Dendritic cell treated with granulocyte-macrophage colony-stimulating factor and Interleukin-4, amounts not matched to agents 40 ng/mL and 50 ng/mL, for 4 days (primary cell): ENCODE results near the gene TMEM163.

Experiments
- H3K27ac Mint-ChIP-seq: one replicate; pipeline ENCODE4 v1.8.0; 2022; ENCODE audit warnings: mild to moderate bottlenecking, mixed read lengths
- H3K27me3 Mint-ChIP-seq: one replicate; pipeline ENCODE4 v1.8.0; 2022; ENCODE audit warnings: mild to moderate bottlenecking, mixed read lengths
- H3K36me3 Mint-ChIP-seq: one replicate; pipeline ENCODE4 v1.8.0; 2022; ENCODE audit warnings: low read depth, mixed read lengths
- H3K4me1 Mint-ChIP-seq: one replicate; pipeline ENCODE4 v1.8.0; 2022; ENCODE audit warnings: low read depth, mixed read lengths
- H3K4me3 Mint-ChIP-seq: one replicate; pipeline ENCODE4 v1.8.0; 2022; ENCODE audit warnings: mild to moderate bottlenecking, moderate library complexity, mixed read lengths
- H3K9me3 Mint-ChIP-seq: one replicate; pipeline ENCODE4 v1.8.0; 2022; ENCODE audit warnings: mixed read lengths
- intact Hi-C: fragments of 100-400 bp; cut with micrococcal nuclease; formaldehyde crosslinking; loops from one replicate; pipeline ENCODE4 v1.15.0; 2022

TMEM163 gene

GRCh38 chr2:134674687-134675086 lies 44.1 kb downstream of the TMEM163 start:
- H3K27me3 Mint-ChIP-seq: peaks cover 7% of the 10 kb centered on the region
- intact Hi-C loops: no loop called here
- H3K4me3 Mint-ChIP-seq: no peak overlapping the region
- H3K27ac Mint-ChIP-seq: no peak overlapping the region
- no peaks in the 10 kb centered on the region for H3K36me3 Mint-ChIP-seq
- peaks cover 8% of the 10 kb centered on the region for H3K4me1 Mint-ChIP-seq
- no peaks in the 10 kb centered on the region for H3K9me3 Mint-ChIP-seq

GRCh38 chr2:134671513-134671912 lies 47.3 kb downstream of the TMEM163 start:
- H3K4me1 Mint-ChIP-seq: peaks cover 5% of the 10 kb centered on the region
- intact Hi-C loops: no loop called here
- H3K36me3 Mint-ChIP-seq: no peaks in the 10 kb centered on the region
- H3K27ac Mint-ChIP-seq: no peak overlapping the region
- no peaks in the 10 kb centered on the region for H3K9me3 Mint-ChIP-seq
- no peak overlapping the region for H3K4me3 Mint-ChIP-seq
- peaks cover 12% of the 10 kb centered on the region for H3K27me3 Mint-ChIP-seq

- H3K9me3 Mint-ChIP-seq: no peaks in the 10 kb centered on the region
- no peak overlapping the region for H3K27ac Mint-ChIP-seq
- H3K27me3 Mint-ChIP-seq: peaks cover 15% of the 10 kb centered on the region
- intact Hi-C loops: no loop called here
- no peak overlapping the region for H3K4me3 Mint-ChIP-seq
- peaks cover 5% of the 10 kb centered on the region for H3K4me1 Mint-ChIP-seq
- no peaks in the 10 kb centered on the region for H3K36me3 Mint-ChIP-seq
Observed at GRCh38 chr2:134670955-134671354, 47.8 kb downstream of the TMEM163 start.

GRCh38 chr2:134669731-134670669 lies 48.8 kb downstream of the TMEM163 start:
- H3K27me3 Mint-ChIP-seq: peaks cover 15% of the 10 kb centered on the region
- H3K9me3 Mint-ChIP-seq: no peaks in the 10 kb centered on the region
- intact Hi-C loops: no loop called here
- H3K27ac Mint-ChIP-seq: no peak overlapping the region
- peaks cover 5% of the 10 kb centered on the region for H3K4me1 Mint-ChIP-seq
- H3K4me3 Mint-ChIP-seq: no peak overlapping the region
- H3K36me3 Mint-ChIP-seq: no peaks in the 10 kb centered on the region

GRCh38 chr2:134668821-134669220 lies 50.0 kb downstream of the TMEM163 start:
- Mint-ChIP-seq H3K27me3 (peaks cover 15% of the 10 kb centered on the region), H3K36me3 (no peaks in the 10 kb centered on the region), H3K4me1 (peaks cover 5% of the 10 kb centered on the region), H3K9me3 (no peaks in the 10 kb centered on the region), H3K27ac (no peak overlapping the region), H3K4me3 (no peak overlapping the region)
- intact Hi-C loops: no loop called here

- H3K27ac Mint-ChIP-seq: no peak overlapping the region
- peaks cover 13% of the 10 kb centered on the region for H3K27me3 Mint-ChIP-seq
- H3K36me3 Mint-ChIP-seq: no peaks in the 10 kb centered on the region
- H3K4me3 Mint-ChIP-seq: no peak overlapping the region
- H3K4me1 Mint-ChIP-seq: peaks cover 5% of the 10 kb centered on the region
- intact Hi-C loops: no loop called here
- no peaks in the 10 kb centered on the region for H3K9me3 Mint-ChIP-seq
Observed at GRCh38 chr2:134667541-134667940, 51.3 kb downstream of the TMEM163 start.

- intact Hi-C loops: no loop called here
- Mint-ChIP-seq H3K36me3 (no peaks in the 10 kb centered on the region), H3K9me3 (no peaks in the 10 kb centered on the region), H3K4me1 (peaks cover 5% of the 10 kb centered on the region), H3K27me3 (peaks cover 13% of the 10 kb centered on the region), H3K4me3 (no peak overlapping the region), H3K27ac (no peak overlapping the region)
Observed at GRCh38 chr2:134667081-134667480, 51.7 kb downstream of the TMEM163 start.

GRCh38 chr2:134665727-134666506 lies 52.9 kb downstream of the TMEM163 start:
- no peak overlapping the region for H3K27ac Mint-ChIP-seq
- intact Hi-C loops: no loop called here
- H3K4me1 Mint-ChIP-seq: peaks cover 5% of the 10 kb centered on the region

GRCh38 chr2:134663451-134664450 lies 55.0 kb downstream of the TMEM163 start:
- intact Hi-C loops: no loop called here
- Mint-ChIP-seq H3K27ac (no peak overlapping the region), H3K9me3 (no peaks in the 10 kb centered on the region), H3K36me3 (no peaks in the 10 kb centered on the region), H3K4me3 (no peak overlapping the region), H3K4me1 (no peaks in the 10 kb centered on the region), H3K27me3 (peaks cover 2% of the 10 kb centered on the region)

More at GRCh38 chr2:134665727-134666506, 52.9 kb downstream of the TMEM163 start:
- Mint-ChIP-seq H3K36me3 (no peaks in the 10 kb centered on the region), H3K9me3 (no peaks in the 10 kb centered on the region), H3K4me3 (no peak overlapping the region), H3K27me3 (peaks cover 10% of the 10 kb centered on the region)

- H3K4me1 Mint-ChIP-seq: no peaks in the 10 kb centered on the region
- intact Hi-C loops: no loop called here
- H3K36me3 Mint-ChIP-seq: no peaks in the 10 kb centered on the region
- no peaks in the 10 kb centered on the region for H3K9me3 Mint-ChIP-seq
- H3K27me3 Mint-ChIP-seq: peaks cover 2% of the 10 kb centered on the region
- no peak overlapping the region for H3K4me3 Mint-ChIP-seq
- H3K27ac Mint-ChIP-seq: no peak overlapping the region
Observed at GRCh38 chr2:134662751-134663150, 56.0 kb downstream of the TMEM163 start.

GRCh38 chr2:134660626-134661402 lies 58.0 kb downstream of the TMEM163 start:
- Mint-ChIP-seq H3K4me1 (no peaks in the 10 kb centered on the region), H3K36me3 (no peaks in the 10 kb centered on the region), H3K4me3 (no peak overlapping the region), H3K9me3 (no peaks in the 10 kb centered on the region), H3K27me3 (no peaks in the 10 kb centered on the region), H3K27ac (no peak overlapping the region)
- intact Hi-C loops: loop anchor here (2.0 kb wide), 1 partner anchor 236 kb away; no protein-coding TSS in a partner anchor

GRCh38 chr2:134659724-134660123 lies 59.1 kb downstream of the TMEM163 start:
- Mint-ChIP-seq H3K27me3 (no peaks in the 10 kb centered on the region), H3K36me3 (no peaks in the 10 kb centered on the region), H3K27ac (no peak overlapping the region), H3K4me1 (no peaks in the 10 kb centered on the region), H3K4me3 (no peak overlapping the region), H3K9me3 (no peaks in the 10 kb centered on the region)
- intact Hi-C loops: loop anchor here (2.0 kb wide), 1 partner anchor 237 kb away; no protein-coding TSS in a partner anchor
